Umbilical cord (tissue), 2 donors: ENCODE data around the gene GNG7. TPM values are rescaled to one million over a fixed set of nuclear protein-coding genes. Genes with fewer than 3 reads are reported as not detected.
A peak's percentile ranks its signal among the peaks of the same experiment; 100 is the strongest.
"Not testable (repeated sequence)": the region's sequence is repeated elsewhere in the genome, so short reads cannot be mapped to it uniquely, and the experiment has no call there.

ENCODE experiments used
- DNase-seq: peaks from one replicate; pipeline ENCODE4 v3.0.0-alpha.2; 2015; ENCODE audit warnings: low spot score
- total RNA-seq: library from RNA; depleted of rRNA; stranded (reverse); fragments of >200 nt; gene quantifications from one replicate; pipeline ENCODE4 v1.2.3, GENCODE V29; 2014; ENCODE audit warnings: low replicate concordance; ENCODE audit not compliant: insufficient read depth

Gene GNG7
- total RNA-seq, 1 donor from 2014 or later = 0.48 TPM

DNA sequence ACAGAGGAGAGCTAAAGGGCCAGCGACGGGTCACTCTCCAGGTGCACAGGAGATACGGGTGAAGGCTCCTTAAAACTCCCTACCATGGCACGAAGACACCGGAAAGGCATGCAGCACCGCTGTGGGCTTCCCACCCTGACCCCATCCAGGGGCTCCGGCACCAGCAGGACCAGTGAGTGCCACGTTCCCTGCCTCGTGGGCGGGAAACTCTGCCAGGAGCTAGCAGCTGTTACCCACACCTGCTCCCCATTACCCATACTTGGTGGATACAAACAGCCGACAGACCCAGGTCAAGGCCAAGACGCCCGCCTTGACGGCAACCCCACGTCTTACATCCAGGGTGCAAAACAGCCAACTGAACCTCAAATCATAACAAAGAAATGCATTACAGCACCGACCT is 56.7 kb downstream of the GNG7 start:
- no peak for DNase-seq

DNA sequence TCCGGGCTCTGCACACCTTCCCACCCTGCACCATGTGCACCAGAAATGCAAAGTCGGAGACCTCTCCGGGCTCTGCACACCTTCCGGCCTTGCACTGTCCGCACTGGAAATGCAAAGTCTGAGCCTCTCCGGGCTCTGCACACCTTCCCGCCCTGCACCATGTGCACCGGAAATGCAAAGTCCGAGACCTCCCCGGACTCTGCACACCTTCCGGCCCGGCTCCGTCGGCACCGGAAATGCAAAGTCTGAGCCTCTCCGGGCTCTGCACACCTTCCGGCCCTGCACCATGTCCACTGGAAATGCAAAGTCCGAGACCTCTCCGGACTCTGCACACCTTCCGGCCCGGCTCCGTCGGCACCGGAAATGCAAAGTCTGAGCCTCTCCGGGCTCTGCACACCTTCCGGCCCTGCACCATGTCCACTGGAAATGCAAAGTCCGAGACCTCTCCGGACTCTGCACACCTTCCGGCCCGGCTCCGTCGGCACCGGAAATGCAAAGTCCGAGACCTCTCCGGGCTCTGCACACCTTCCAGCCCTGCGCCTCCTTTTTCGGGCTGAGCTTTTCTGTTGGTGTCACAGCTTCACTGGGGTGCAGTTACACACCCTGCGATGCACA is 59.3 kb downstream of the GNG7 start:
- not testable (repeated sequence) for DNase-seq

DNA sequence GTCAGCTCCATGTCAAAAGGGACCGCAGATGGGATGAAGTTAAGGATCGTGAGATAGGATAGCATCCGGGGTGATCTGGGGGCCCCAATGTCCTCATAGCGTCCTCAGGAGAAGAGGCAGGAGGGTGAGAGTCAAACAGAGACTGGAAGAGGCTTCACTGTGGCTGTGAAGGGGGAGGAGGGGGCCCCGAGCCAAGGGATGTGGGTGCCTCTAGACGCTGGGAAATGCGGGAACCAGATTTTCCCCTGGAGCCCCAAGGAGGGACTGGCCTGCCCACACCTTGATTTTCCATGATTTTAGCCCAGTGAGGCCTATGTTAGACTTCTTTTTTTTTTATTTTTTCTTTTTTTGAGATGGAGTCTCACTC is 61.2 kb downstream of the GNG7 start:
- no peak for DNase-seq

DNA sequence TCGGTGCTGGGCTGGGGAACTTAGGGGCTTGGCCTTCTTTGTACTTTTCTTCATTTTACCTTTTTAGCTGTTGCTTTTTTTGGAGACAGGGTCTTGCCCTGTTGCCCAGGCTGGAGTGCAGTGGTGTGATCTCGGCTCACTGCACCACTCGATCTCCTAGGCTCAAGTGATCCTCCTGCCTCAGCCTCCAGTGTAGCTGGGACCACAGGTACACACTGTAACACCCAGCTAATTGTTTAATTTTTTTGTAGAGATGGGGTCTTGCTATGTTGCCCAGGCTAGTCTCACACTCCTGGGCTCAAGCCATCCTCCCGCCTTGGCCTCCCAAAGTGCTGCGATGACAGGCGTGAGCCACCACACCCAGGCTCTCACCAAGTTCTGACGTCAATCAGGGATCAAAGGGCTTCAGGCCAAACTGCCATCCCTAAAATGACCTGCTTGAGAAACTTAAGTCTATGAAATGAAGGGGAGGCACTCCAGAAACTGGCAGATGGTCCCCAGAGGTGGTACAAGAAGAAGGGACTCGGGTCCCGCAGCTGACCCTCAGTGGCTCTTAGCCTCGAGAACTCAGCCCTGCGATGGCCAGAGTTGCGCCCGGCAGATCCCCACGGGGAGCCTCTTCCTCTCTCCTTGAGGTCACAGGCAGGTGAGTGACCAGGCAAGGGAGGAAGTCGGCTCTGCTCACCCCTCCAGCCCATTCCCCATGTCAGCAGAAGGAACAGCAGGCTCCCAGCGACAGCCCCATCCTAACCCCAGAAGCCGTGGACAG is 61.7 kb downstream of the GNG7 start:
- no peak for DNase-seq

DNA sequence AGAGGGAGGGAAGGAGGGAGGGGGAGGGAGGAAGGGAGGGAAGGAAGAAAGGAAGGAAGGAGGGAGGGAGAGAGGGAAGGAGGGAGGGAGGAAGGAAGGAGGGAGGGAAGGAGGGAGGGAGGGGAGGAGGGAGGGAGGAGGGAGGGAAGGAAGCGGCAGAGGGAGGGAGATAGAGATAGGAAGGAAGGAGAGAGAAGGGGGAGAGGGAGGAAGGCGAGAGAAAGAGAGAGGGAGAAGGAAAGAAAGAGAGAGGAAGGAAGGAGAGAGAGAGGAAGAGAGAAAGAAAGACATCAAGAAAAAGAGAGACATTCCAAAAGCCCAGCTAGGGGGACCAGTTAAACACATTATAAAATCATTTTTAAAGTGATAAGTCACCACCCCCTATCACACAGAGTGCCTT is 62.5 kb downstream of the GNG7 start:
- DNase-seq = no peak

DNA sequence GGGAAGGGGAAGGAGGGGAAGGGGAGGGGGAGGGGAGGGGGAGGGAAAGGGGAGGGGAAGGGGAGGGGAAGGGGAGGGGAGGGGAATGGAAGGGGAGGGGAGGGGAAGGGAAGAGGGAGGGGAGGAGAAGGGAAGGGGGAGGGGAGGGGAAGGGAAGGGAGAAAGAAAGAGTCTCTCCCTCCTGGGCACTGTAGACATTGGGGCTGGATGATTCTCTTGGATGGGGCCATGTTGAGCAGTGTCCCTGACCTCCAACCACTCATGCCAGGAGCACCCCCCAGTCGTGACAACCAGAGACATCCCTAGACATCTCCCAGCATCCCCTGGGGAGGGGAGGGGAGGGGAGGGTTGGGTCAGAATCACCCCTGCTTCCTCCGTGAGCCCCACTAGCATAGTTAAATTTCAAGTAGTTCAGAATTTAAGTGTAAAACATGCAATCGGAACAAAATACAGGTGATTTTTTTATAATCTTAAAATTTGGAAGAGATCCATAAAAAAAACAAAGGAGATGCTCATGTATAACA is 64.0 kb downstream of the GNG7 start:
- DNase-seq = no peak

DNA sequence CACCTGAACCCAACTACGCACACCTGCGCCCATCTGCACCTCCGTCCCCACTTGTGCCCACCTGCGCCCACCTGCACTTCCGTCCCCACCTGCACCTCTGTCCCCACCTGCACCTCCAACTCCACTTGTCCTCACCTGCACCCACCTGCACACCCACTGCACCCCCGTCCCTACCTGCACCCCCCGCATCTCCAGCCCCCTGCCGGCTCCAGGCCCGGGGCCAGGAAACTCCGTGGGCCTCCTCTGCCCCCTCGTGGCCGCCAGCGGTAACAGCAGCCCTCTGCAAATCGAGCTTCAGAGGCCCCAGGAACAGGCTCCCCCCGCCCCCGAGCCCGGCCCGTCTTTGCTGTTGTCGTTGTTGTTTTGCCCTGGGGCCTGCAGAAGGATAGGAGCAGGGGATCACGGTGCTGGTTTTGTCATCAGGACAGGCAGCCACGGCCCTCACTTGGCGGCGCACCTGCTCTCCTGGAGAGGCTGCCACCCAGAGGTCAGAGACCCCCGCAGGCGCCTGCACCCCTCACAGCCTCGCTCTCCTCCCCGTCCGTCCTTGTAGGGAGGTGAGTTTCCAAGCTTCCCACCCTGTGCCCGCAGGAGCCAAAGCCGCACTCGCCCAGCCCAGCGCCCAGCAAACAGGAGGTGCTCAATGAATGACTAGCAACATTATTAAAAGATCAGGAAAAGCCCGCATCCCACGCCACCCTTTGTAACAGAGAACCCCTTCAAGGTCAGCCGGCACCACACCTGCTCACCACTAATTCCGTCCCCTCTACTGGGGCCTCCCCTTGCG is 65.4 kb downstream of the GNG7 start:
- no peak for DNase-seq

DNA sequence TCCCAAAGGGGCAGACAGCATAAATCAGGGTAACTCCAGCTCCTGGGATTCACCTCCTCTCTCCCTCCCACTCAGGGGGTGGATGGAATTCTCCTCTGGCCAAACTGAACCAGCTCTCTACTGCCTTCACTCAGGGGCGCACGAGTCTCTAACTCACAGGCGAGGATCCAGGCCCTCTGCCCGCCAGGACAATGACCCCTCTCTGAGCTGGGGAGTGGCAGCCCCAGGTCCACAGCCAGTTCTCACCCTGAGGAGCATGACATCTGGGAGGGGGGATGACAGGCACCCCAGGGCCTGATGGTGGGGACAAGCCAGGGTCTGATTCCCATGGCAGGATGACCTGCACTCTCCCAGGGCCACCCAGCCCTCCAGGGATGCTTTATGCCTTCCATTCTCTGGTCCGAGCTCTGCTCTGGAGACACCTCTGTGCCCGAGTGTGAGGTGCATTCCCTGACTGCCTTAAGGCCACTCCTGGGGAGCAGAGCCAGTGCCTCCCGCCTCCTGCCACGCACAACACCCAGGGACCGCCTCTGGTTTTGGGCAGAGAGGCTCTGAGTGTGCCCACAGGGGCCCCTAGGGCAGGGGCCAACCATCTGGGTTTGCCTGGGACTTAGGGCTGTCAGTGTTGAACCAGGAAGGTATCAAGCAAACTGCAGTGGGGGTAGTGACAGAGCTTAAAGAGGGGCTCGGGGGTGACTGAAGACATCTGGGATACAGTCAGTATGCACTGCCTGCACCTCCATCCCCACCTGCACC is 66.2 kb downstream of the GNG7 start:
- no peak for DNase-seq

DNA sequence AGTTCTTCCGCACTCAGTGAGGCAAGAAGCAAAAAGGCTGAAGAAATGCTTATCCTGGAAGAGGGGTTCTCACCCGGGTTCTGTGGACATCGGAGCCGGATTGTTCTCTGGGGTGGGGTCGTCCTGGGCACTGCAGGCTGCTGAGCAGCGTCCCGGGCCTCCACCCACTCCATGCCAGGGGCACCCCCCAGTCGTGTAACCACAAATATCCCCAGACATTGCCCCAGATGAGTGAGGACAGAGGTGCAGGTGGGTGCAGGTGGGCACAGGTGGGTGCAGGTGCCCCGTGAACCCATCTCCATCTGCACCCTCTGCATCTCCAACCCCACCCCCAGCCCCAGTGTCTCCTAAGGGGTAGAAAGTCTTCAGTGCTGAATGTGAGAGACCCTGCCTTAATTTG is 67.5 kb downstream of the GNG7 start:
- DNase-seq = no peak

DNA sequence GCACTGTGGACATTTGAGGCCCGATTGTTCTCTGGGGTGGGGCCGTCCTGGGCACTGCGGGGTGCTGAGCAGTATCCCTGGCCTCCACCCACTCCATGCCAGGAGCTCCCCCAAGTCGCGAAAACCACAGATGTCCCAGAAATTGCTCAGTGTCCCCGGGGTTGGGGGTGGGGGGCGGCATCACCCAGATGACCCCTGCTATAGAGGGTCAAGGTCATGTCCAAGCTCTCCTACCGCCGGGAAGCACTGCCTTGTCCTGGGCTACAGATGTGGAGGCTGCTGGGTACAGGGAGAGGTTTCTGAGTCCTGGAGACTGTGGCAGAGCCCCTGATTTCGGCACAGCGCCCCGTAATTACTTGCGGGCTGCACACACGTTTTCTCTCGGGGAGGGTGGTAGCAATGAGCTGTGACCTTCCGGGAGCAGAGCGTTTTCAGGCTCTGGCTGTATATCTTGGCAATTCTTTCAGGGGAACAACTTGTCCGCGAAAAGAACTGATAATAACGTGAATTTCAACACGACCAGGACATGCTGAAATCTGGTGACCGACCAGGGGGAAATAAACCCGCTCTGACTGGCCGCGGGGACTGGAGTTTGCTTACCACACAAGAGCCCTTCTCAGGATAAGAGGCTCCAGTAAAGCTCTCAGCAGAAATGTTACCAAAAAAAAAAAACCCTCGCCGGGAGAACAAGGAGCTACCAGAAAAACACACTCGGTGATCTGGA is 68.1 kb downstream of the GNG7 start:
- DNase-seq = no peak

DNA sequence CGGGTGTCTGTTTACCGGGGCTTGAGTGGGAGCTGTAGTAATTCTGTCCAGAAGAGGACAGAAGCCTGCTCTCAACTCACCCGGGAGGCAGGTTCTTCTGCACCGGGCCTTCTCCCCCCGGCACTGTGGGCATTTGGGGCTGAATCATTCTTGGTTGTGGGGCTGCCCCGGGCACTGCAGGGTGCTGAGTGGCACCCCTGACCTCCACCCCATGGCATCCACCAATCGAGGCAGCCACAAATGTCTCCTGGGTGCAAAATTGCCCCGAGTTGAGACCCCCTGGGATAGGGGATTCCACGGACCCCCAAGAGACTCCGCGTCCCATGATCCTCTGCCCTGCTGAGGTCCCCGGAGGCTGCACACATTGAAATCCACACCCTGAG is 68.8 kb downstream of the GNG7 start:
- DNase-seq = no peak

DNA sequence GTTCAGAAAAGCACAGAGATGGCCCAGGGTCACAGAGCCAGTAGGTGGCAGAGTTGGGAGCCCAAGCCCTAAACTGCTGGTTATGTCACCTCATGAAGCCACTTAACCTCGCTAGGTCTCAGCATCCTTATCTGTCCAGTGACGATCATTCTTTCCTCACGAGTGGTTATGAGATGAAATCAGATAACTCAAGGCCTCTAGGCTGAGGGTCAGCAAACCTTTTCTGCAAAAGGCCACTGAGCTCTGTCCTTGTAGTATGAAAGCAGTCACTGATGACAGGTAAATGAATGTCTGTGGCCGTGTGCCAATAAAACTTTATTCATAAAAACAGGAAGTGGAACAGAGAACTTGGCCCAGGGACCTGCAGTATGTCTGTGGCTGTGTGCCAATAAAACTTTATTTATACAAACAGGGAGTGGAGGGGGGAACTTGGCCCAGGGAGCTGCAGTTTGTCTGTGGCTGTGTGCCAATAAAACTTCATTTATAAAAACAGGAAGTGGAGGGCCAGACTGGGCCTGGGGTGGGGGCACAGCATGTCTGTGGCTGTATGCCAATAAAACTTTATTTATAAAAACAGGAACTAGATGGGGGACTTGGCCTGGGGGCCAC is 71.2 kb downstream of the GNG7 start:
- DNase-seq = no peak

DNA sequence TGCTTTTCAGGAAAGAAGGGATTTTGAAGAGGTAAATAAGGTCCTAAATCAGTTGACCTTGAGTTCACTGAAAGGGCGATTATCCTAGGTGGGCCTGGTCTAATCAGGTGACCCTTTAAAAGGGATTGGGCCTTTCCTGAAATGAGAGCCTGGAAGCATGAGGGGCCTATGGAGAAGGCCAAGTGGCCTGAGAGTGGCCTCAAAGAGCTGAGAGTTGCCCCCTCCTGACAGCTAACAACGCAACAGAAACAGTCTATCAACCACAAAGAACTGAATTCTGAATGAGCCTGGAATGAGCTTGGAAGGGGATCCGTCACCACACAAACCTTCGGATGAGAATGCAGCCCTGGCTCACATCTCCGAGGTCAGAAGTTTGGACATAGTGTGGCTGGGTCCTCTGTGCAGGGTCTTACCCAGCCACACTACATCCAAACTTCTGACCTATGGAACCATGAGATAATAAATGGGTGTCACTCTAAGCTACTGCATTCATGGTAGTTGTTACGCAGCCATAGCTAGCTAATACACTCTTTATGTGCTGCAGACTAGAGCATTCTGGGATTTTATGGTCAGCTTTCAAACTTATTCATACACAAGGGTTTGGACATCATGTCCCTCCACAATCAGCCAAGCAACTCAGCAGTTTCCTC is 72.0 kb downstream of the GNG7 start:
- DNase-seq = no peak

DNA sequence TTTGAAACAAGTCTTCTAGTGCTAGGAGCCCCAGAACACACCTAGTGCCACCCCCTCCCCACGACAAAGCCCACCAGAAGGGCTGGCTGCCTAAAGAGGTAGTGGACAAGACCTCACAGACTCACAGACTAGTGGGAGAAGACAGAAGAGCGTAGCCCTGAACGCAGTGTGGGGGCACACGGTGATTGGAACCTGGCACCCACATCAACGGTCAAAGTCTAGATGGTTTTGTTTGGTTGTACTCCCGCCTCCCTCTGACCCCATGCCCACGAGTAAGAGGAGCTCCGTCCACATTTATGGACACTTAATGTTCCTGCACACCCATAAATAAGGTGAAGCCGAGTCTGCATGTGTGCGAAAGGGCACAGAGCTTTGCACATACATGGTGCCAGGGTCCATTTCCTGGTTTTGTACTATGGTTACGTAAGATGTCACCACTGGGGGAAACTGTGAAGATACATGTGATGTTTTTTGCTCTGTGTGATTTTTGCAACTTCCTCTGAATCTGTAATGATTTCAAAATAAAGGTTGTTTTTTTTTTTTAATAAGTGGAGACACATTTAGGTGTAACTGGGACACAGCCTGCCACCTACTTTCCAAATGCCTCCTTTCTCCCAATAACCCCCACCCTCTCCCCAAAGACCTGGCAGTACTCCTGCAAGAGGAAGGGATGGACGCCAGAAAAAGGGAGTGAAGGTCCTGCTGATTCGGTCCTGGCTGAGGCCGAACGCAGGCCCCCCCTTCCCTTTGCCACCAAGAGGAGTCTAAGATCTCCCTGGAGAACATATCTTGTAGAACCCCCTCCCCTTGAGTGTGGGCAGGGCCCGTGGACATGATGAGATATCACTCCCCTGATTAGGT is 72.8 kb downstream of the GNG7 start:
- no peak for DNase-seq

DNA sequence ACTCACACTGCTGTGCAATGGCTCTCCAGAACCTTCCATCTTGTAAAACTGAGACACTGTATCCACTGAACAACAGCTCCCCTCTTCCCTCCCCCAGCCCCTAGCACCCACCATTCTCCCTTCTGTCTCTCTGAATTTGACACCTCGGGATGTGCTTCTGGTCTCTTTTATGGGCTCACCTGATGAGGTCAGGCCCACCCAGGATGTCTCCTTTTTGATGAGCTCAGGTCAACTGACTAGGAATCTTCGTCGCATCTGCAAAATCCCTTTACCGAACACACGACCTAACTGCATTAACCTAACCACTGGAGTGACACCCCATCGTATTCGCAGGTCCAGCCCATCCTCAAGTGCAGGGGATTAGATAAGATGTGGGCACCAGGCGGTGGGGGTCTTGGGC is 73.9 kb downstream of the GNG7 start:
- DNase-seq = no peak

DNA sequence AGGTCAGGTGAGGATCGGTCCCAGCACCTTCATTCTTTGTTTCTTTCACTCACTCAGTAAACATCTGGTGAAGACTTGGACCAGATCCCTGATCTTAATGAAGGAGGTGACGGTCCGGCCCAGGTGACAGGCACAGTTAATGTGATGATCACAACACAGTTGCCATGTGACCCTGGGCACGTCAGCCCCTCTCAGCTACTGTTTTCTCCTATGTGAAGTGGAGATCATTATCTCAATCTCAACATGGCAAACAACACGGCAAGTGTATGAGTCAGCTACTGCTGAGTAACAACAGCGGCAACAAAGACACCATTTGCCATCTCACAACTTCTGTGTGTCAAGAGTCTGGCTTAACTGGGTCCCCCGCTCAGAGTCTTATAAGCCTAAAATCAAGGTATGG is 74.6 kb downstream of the GNG7 start:
- no peak for DNase-seq

DNA sequence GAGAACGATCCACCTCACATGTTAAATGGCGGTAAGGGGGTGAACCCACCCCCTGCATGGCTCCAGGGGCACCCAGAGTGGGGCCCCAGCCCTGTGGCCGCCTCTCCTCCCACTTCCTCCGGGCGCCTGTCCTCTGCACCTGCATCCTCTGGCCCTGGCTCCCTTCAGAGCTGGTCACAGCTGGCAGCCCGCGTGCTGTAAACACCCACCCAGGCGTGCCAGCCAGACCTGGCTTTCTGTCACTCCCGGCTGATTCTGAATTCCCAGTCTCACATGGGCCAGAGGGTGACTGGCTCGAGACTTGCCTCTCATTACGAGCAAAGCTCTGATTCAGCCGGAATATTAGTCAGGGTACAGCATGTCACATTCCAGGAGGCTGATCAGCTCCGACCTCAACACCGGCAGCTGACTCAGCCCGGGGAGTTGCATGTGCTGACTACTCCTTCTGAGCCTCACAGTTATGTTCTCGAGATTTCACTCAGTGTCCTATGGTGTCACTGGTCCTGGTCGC is 75.1 kb downstream of the GNG7 start:
- DNase-seq = peak; percentile 65

DNA sequence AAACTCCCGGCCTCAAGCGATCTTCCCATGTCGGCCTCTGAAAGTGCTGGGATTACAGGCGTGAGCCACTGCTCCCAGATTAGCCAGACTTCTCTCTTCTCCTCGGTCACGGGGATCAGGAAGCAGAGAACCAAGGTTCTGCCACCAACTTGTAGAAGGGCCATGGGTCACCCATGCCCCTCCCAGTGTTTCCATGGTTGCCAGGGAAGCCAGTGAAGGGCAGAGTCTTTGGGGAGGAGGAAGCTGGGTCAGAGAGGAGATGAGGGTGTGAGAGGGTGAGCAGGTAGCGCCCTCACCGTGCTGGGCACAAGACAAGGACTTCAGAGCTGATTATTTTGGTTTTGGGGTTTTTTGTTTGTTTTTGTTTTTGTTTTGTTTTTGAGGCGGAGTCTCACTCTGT is 77.1 kb downstream of the GNG7 start:
- peak; percentile 23 for DNase-seq

DNA sequence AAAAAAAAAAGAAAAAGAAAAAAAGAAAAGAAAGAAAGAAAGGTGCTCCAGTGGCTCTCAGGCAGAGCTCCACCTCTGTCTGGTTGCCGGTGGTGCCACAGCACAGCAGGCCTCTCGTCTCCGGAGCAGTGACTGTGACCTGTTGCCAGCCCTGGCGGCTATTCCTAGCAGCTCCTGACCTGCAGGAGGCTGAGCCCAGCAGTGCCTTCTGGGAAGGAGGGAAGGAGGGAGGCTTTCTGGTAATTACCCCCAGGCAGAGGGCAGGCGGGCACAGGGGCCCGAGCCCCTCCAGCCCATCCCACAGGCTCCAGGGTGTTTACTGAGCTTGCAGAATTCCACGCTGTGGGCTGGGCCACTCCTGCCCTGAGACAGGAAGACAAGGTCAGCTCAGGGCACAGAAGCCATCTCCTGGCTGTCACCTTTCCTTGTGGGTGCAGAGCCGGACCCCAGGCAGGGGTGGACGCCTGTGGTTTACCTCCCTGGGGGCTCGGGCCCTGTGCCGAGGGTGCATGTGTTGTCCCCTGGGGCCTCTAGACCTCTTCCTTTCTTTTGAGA is 77.9 kb downstream of the GNG7 start:
- DNase-seq = no peak
